AG10803 (cell line): Measurements from ENCODE around the gene LDLRAP1.

Experiments
- DNase-seq: peaks from one replicate; pipeline ENCODE4 v3.0.0; 2010; ENCODE audit warnings: low read depth
- H3K4me3 ChIP-seq: 2 replicates; pipeline ENCODE4 v1.5.1; 2011; ENCODE audit warnings: mild to moderate bottlenecking, low read length, control low read depth
- TF ChIP-seq, protein P1 (sequence below): conservative IDR thresholded peaks from 2 replicates; pipeline ENCODE4 v1.5.1; 2011; ENCODE audit warnings: mild to moderate bottlenecking, low read length, control low read depth, inconsistent platforms

Gene LDLRAP1

DNA sequence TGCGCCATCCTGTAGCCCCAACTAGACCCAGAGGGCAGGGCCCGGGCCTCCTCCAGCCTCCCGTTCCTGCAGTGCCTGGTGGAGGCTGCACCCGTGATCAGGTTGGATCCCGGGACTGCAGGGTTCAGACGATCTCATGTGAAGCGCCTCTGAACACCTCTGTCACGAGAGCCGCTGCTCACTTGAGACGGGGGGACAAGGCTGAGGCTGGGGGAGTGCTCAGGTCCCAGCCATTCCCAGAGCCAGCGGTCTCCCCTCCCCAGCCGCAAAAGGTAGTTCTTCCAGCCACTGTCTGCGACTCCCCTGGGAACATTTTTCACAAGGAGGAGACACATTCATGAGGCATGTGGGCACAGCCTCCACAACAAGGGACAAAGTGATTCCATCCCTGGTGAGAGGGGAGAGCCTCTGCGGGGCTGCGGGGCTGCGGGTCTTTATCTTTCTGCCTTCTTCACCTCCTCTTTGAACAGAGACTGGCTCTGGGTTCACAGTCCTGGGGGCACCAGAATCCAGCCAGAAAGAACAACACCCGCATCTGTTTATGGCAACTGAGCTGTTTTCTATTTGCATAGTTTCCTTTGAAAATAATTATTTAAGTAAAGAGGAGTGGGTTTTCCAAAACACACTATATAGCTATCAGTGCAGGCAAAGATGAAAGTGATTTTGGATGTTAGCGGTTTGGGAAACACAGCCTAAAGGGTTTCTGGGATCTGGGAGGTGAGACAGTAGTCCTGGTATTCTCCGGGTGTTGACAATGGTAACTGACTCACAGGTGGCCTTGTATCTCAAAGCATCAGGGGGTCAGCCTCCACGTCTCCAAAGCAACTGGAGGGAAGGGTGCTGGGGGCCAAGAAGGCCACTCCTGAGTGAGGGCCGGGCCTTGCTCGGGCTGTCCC, 13.0 kb upstream of the LDLRAP1 start:
- H3K4me3 ChIP-seq: no peak overlapping the region
- TF ChIP-seq, protein P1, sequence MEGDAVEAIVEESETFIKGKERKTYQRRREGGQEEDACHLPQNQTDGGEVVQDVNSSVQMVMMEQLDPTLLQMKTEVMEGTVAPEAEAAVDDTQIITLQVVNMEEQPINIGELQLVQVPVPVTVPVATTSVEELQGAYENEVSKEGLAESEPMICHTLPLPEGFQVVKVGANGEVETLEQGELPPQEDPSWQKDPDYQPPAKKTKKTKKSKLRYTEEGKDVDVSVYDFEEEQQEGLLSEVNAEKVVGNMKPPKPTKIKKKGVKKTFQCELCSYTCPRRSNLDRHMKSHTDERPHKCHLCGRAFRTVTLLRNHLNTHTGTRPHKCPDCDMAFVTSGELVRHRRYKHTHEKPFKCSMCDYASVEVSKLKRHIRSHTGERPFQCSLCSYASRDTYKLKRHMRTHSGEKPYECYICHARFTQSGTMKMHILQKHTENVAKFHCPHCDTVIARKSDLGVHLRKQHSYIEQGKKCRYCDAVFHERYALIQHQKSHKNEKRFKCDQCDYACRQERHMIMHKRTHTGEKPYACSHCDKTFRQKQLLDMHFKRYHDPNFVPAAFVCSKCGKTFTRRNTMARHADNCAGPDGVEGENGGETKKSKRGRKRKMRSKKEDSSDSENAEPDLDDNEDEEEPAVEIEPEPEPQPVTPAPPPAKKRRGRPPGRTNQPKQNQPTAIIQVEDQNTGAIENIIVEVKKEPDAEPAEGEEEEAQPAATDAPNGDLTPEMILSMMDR: no peak
- no peak for DNase-seq

DNA sequence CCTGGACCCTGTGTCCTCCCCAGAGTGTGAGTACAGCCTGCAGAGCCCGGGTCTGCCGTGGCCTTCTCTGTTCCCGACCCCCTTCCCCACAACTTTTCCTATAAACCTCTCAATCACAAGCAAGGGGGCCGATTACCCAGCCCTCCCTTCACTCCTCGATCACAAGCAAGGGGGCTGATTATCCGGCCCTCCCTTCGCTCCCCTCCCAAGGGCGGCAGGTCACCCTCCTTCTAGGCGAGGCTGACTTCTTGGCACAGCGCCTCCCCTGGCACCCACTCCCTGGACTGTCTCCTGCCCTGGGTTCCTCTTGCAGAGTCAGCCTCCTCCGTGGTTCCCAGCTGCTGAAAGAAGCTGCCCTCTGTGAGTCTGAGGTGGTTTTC, 12.3 kb upstream of the LDLRAP1 start:
- TF ChIP-seq, protein P1: no peak
- no peak overlapping the region for H3K4me3 ChIP-seq

DNA sequence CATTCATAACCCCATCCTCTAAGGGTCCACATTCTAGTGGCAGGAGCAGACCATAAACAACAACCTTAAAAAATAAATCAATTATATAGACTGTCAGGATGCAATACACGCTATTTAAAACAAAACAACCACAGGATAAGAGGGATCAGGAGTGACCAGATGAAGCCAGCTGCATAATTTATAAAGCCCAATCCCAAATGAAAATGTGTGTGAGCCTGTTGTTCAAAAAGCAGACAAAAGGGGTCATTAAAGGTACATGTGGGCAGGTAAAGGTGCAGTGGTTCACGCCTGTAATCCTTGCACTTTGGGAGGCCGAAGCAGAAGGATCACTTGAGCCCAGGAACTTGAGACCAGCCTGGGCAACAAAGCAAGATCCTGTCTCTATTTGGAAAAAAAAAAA, 10.4 kb upstream of the LDLRAP1 start:
- no peak for DNase-seq
- TF ChIP-seq, protein P1: no peak
- H3K4me3 ChIP-seq: no peak overlapping the region

More for the DNA sequence above, 12.3 kb upstream of the LDLRAP1 start:
- DNase-seq: no peak

DNA sequence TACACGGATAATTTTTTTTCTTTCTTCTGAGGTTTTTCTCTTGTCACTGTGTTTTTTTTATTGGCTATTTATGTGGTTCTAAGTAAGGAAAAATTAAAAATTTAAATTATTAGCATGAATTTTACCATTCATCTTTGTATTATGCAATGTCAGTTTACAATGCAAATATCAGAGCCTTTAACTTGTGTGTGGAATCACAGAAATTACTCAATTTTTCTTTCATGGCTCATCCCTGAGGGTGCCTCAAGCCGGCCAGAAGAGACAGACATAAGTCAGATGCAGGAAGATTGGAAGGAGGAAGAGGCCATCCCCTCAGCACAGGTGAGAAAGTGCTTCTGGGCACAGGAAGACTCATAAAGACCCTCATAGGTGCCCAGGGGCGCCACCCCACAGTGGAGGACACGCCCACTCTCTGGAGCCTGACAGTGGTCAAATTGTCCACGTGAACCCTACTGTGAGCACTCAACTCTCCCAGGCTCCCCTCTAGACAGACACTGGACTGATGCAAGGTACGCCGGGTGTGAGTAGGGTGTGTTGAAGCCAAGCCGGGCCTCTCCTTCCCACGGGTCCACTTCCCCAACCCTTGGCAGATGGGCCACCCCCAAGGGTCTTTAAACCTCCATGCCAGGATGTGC, 9.5 kb upstream of the LDLRAP1 start:
- TF ChIP-seq, protein P1: no peak
- DNase-seq: no peak
- no peak overlapping the region for H3K4me3 ChIP-seq

DNA sequence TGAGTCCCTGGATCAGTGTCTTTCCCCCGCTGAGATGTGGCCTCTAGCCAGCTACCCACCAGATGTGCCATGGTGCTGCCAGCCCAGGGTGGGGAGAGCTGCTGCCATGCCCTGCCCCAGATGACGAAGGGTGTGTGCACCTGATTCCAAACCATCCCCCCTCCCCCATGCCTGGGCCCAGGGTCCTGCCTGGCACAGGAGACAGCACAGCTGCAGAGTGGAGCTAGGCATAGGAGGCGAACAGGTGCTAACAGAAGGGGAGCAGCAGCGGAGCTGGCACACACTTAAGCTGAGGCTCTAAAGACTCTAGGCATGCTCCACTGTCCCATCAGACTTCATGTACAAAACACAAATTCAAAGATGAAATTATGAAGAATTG, 9.0 kb upstream of the LDLRAP1 start:
- no peak for DNase-seq
- TF ChIP-seq, protein P1: no peak
- H3K4me3 ChIP-seq: no peak overlapping the region

DNA sequence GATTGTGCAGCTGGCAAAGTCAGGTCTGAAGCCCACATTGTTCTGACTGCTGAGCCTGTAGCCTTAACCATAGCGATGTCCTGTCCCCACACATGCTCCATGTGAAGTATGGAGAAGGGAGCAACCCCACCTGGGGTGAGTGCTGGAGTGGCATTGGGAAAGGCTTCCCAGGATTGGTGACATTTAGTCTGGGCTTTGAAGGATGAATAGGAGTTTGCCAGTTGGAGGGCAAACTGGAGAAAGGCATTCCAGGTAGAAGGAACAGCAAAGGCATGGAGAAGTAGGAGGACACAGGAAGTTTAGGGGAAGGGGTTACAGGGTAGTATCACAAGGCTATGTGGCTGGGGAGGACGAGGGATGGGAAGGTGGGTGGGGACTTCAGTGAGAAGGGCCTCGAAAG, 7.3 kb upstream of the LDLRAP1 start:
- no peak overlapping the region for H3K4me3 ChIP-seq
- no peak for DNase-seq
- TF ChIP-seq, protein P1: no peak
